GM13977 (cell line): ENCODE data around the gene ACAP3.

Source experiments
- DNase-seq: peaks from one replicate; pipeline ENCODE4 v3.0.0; 2012; ENCODE audit warnings: low spot score
- CTCF ChIP-seq: IDR thresholded peaks from 2 replicates; pipeline ENCODE4 v1.5.1; 2012; ENCODE audit warnings: mild to moderate bottlenecking, control low read depth; ENCODE audit not compliant: insufficient read depth; ENCODE audit errors: extremely low read depth, missing control alignments
- in situ Hi-C: fragments of 300-500 bp; cut with MboI; formaldehyde crosslinking; loops from one replicate; pipeline ENCODE4 v1.12.0; 2022; ENCODE audit warnings: low sequenced_read_pairs, low pct_unique_long_range_greater_than_20kb, mixed read lengths, inconsistent platforms; ENCODE audit not compliant: unreplicated experiment

ACAP3 gene

DNA sequence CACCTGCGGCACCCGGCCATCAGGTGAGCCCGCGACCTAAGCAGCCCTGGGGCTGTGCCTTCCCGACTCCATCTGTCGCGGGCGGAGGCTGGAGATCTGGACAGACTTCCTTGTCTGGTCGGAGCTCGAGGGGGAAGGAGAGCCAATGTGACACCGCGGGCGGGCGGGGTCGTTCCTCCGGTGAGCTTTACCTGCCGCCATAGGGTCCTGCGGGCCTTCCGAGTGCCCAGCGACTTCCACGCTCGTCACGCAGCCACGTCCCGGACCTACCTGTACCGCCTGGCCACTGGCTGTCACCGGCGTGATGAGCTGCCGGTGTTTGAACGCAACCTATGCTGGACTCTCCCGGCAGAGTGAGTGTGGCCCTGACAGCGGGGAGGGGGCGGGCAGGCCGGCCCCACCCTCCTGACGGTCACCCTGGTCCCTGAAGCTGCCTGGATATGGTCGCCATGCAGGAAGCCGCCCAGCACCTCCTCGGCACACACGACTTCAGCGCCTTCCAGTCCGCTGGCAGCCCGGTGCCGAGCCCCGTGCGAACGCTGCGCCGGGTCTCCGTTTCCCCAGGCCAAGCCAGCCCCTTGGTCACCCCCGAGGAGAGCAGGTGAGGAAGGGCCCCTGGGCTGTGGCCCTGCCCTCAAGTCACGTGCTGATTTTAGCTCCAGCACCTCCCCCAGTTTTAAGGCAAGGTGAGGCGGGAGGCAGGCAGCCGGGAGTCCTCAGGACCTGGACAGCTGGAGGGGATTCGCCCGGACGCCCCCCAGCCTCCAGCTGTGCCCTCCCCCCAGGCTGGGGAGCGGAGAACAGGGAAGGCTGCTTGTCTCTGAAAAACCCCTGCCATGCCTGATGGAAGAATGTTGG is 1.8 kb upstream of the ACAP3 start:
- DNase-seq = no peak
- in situ Hi-C loops = no loop called here
- TF ChIP-seq CTCF = no peak

DNA sequence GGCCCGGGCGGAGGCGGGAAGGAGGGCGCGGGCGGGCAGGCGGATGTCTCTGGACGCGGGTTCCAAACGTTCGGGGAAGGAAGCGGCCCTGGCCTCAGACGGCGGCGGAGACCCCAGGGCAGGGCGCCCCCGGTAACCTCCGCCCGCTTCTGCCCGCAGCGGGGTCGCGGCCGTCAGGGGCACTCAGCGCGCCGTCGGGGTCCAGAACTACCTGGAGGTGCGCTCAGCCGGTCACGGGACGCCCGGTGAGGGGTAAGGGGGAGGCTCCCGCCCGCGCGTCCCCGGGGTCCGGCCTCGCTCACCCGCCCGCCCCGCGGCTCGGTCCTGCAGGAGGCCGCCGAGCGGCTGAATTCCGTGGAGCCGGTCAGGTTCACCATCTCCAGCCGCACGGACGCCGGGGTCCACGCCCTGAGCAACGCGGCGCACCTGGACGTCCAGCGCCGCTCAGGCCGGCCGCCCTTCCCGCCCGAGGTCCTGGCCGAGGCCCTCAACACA is 1.1 kb upstream of the ACAP3 start:
- no peak for TF ChIP-seq CTCF
- peak; percentile 59 for DNase-seq
- in situ Hi-C loops = no loop called here

DNA sequence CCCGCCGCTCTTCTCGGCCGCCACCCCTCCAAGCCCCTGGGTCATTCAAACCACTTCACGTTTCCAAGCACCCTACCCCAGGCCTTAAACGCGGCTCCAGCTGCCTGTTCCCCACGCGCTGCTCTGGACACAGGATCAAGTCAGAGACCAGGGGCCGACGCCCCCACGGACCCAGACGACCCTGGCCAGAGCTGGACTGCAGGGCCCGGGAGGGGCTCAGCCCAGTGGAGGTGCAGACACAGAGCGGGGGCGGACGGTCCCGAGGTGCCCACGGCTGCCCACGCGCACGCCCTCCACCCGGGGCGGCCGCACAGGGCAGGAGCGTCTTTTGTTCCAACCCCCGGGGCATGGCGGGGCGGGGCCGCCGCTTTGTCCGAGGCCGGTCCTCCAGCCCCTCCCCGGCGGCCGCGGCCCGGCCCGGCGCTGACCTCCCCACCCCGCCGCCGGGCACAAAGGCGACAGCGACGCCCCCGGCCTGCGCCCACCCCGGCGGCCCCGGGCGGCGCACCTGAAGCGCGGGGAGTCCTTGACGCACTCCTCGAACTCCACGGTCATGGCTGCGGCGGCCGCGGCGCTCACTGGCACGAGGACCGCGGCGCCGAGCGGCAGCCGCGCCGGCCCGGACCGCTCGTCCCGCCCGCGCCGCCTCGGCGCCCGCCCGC is 338 bp downstream of the ACAP3 start:
- TF ChIP-seq CTCF = no peak
- no peak for DNase-seq
- in situ Hi-C loops = no loop called here

- no peak for DNase-seq
- in situ Hi-C loops = no loop called here
- TF ChIP-seq CTCF = no peak
Observed at GRCh38 chr1:1306661-1307260, 969 bp downstream of the ACAP3 start.

GRCh38 chr1:1306070-1306660 is 1.6 kb downstream of the ACAP3 start:
- DNase-seq = no peak
- peak; percentile 48 for TF ChIP-seq CTCF
- in situ Hi-C loops = no loop called here

DNA sequence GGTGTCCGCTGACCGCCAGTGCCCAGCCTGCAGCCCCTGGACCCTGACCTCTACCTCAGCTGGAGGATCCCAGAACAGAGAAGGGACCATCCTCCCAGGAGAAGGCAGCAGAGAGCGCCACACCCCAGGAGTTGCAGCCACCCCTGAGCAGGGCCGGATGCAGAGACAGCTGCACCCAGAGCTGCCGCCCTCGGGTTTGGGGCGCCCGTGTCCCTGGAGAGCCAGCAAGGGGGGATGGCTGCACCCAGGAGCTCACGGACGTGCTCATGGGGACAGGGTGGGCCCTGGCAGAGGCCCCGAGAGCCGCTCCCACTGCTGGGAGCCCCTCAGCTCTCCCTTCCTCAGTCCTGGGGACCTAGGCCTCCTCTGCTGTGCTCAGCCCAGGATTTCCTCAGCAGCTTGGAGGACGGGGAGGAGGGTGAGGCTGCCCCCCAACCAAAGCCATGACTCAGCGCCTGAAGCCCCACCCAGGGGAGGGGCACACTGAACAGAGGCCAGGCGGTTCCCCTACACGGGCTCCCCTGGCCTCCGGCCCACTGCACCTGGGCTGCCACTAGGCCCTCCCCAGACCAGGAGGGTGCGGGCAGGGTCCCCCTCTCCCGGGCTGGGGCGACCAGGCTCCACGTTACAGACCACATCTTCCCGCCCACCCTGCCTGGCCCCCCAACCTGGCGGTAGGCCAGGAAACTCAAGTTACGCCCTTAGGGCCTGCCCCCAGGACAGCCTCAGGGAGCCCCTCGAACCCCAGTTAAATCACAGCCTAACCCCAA is 2.2 kb downstream of the ACAP3 start:
- TF ChIP-seq CTCF = peak; percentile 21
- in situ Hi-C loops = no loop called here
- DNase-seq = peak; percentile 85
